Fibroblast of upper back skin (primary cell): ENCODE measurements around the gene PTPN4.

Experiments used
- DNase-seq: peaks from one replicate; pipeline ENCODE4 v3.0.0-alpha.2; 2013

PTPN4 gene

GRCh38 chr2:119809339-119810048 is 49.8 kb downstream of the PTPN4 start:
- DNase-seq = peak; percentile 66

GRCh38 chr2:119810049-119810630 is 50.4 kb downstream of the PTPN4 start:
- no peak for DNase-seq

GRCh38 chr2:119814216-119814615 is 54.5 kb downstream of the PTPN4 start:
- no peak for DNase-seq

DNA sequence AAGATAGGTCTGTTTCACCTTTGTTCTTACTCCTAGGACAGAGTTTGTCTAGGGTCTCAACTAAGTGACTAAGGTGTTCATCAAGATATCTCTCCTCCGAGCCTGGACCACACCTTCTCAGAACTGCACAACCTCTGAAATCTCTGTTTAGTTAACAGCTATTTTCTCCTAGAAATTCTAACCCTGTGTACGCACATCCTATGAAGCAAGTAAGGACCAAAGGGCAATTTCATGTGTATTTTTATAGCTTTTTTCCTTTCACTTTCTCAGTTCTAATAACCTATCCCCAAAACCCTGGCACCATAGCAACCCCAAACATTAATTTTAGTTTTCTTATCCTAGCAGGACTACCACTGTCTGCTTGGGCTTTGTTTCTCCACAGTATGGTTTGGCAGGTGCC is 59.1 kb downstream of the PTPN4 start:
- DNase-seq = no peak

DNA sequence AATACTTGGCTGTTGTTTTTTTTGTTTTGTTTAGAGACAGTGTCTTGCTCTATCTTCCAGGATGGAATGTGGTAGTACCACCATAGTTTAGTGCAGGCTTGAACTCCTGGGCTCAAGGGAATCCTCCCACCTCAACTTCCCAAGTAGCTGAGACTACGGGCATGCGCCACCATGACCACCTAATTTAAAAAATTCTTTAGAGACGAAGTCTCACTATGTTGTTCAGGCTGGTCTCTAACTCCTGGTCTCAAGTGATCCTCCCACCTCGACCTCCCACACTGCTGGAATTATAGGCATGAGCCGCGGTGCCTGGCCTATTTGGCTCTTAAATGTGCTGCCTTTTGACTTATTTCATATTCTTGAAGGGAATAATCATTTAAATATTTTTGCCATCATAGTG is 60.1 kb downstream of the PTPN4 start:
- DNase-seq = no peak

DNA sequence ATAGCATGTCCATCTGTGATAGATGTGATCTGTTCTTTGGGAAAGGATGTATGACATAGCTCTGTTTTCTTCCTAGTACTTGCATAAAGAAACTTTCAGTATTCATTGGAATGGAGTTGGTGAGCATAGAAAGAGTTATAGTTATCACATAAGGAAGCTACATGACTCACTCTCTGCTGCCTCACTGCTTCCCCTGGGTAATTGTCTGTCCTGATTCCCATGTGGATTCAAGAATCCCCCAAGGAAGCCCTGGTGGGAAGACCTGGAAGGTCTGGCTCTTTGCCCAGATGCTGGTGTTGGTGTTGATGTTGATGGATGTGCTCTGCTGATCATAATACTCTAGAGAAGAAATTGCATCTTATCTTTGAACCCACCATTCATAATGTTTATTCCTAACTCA is 60.6 kb downstream of the PTPN4 start:
- DNase-seq = peak; percentile 99

DNA sequence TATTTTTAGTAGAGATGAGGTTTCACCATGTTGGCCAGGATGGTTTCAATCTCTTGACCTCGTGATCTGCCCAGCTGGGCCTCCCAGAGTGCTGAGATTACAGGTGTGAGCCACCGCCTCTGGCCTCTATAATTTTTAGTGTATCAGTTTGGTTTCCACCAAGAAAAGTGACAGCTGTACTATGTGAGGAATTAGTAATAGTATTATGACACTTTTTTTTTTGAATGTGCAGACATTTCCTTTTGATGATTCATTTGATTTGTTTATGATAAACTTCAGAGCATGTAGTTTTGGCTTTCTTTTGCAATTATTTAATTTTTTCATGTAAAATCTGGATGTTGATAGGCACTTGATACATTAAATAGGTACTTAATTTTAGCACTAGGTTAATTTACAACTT is 61.5 kb downstream of the PTPN4 start:
- no peak for DNase-seq

GRCh38 chr2:119823734-119824334 is 64.1 kb downstream of the PTPN4 start:
- peak; percentile 44 for DNase-seq

DNA sequence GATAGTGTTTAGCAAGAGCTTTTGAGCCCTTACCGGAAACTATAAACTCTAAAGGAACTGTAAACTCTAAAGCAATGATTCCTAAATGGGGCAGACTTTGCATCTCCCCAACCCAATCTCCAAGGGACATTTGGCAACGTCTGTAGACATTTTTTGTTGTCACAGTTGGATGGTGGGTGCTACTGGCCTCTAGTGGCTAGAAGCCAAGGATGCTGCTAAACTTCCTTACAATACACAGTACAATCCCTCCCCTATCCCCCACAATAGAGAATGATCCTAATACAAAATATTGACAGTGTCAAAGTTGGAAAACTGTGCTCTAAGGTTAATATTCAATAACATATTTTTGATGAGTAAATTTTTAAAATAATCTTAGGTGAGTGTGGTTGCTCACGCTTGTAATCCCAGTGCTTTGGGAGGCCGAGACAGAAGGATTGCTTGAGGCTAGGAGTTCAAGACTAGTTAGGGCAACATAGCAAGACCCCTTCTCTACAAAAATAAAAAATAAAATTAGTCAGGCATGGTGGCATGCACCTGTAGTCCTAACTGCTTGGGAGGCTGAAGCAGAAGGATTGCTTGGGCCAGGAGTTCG is 66.7 kb downstream of the PTPN4 start:
- DNase-seq = peak; percentile 39

- DNase-seq = no peak
Measured at GRCh38 chr2:119827866-119828507, 68.3 kb downstream of the PTPN4 start.

DNA sequence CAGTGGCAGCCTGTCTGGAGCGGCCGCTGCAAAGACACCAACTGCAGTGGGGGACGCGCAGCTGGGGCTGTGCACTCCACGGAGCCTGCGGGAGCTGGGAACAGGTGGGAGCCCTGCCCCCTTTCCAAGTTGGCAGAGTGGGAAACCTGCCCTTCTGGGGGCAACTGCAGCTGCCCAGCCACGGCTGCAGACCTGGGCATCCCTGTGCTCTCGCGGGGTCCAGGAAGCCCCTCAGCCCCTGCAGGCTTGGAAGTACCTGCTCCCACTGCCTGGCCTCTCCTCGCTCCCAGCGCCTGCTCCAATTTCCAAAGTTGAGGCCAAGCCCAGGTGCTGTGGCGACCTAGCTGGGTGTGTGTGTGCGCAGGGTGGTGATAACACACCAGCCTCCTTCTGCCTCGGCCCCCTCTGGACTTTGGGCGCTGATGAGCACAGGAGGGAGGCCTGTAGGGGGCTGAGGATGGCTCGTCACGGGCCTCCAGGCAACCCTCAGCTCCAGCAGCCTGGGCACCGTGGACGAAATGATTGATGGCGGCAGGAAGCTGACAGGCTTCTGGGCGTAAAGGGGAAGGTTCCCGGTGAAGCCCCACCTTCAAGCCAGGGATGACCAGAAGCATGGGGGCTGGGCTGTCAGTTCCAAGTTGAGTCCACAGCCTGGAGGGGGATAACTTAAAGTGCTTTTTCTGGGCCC is 76.9 kb downstream of the PTPN4 start:
- DNase-seq = no peak

GRCh38 chr2:119837350-119837749 is 77.6 kb downstream of the PTPN4 start:
- no peak for DNase-seq

- DNase-seq = no peak
Measured at GRCh38 chr2:119837759-119838158, 78.0 kb downstream of the PTPN4 start.

DNA sequence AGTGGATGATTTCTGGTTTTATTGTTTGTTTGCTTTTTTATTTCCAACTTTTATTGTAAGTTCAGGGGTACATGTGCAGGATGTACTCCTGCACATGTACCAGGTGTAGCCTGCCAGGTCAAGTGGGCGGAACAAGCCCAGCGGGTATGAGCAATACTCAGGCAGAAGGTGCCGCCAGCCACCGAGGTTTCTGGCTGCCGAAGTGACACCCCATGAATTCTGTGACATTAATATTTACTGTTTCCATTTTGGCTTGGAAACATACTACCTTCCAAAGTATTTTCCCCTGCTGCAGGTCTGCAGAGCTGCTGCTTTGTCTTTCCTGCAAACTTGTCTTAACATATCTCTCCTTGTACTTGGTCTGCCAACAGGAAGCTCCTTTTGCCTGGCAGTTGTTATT is 78.5 kb downstream of the PTPN4 start:
- DNase-seq = no peak

GRCh38 chr2:119841550-119841949 is 81.8 kb downstream of the PTPN4 start:
- no peak for DNase-seq

DNA sequence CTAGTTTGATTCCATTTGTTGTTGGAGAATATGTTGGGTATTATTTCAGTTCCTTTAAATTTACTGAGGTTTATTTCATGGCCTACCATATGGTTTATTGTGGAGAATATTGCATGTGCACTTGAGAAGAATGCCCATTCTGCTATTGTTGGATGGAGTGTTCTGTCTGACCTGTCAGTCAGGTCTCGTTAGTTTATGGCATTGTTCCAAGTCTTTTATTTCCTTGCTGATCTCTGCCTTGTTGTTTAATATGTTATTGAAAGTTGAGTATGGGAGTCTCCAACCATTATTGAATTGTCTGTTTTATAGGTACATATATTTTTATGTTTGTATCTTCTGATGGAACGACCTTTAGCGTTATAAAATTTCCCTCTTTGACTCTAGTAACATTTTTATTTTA is 86.3 kb downstream of the PTPN4 start:
- no peak for DNase-seq

- no peak for DNase-seq
Measured at GRCh38 chr2:119849838-119850565, 90.3 kb downstream of the PTPN4 start.

DNA sequence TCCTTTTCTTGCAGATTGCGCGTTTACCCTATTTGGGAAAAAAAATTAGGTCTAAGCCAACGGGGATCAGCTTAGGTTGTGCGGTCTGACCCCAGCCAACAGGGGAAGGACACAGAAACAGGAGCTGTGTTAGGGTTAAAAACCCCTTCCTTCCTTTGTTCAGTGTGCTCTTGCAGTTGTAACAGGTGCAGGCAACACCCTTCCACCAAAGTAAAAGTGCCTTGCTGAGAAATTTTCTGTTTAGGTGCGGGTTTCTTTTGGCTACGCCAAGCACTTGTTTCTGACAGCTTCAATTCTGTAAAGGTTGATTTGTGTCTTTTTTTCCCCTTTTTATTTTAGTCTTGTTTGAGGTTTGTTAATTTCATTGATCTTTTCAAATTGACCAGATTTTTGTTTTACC is 92.5 kb downstream of the PTPN4 start:
- DNase-seq = no peak

DNA sequence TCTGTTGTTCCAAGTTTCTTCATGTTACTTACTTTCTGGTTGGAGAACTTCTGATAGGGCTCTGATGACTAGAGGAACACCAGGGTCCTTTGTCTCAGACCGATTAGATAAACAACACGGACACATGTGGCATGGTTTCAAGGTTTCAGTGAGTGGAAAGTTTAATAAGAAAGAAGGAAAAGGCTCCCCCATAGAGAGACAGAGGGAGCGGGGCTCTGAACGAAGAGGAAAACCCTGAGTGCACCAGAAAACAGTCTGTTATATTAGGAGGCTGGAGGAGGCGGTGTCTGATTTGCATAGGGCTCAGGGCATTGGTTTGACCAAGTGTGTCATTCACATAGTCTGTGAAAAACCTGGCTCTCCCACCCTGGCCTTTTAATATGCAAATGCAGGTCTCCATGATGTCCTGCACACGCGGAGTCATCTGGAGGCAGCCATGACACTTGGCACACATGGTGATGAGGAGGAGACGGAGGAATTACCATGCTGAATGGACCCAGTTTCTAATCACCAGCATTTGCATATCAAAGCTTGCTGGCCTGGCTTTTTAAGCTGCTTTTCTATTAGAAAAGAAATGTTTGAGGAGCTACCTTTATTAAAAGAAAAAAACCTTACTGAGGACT is 94.2 kb downstream of the PTPN4 start:
- DNase-seq = no peak

GRCh38 chr2:119856469-119856901 is 96.8 kb downstream of the PTPN4 start:
- no peak for DNase-seq

DNA sequence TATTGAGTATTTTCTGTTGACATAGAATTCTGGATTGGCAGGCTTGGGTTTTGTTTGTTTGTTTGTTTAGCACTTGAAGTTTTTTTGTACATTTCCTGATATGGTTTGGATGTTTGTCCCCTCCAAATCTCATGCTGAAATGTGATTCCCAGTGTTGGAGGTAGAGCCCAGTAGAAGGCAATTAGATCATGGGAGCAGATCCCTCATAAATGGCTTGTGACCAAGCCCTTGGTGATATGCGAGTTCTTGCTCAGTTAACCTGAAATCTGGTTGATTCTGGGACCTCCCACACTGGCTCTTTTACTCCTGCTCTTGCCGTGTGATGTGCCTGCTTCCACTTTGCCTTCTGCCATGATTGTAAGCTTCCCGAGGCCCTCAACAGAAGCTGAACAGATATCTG is 98.0 kb downstream of the PTPN4 start:
- DNase-seq = no peak

GRCh38 chr2:119859528-119859927 is 99.8 kb downstream of the PTPN4 start:
- no peak for DNase-seq
